Measurements from ENCODE around the gene HAND1.

The HAND1 gene

DNA sequence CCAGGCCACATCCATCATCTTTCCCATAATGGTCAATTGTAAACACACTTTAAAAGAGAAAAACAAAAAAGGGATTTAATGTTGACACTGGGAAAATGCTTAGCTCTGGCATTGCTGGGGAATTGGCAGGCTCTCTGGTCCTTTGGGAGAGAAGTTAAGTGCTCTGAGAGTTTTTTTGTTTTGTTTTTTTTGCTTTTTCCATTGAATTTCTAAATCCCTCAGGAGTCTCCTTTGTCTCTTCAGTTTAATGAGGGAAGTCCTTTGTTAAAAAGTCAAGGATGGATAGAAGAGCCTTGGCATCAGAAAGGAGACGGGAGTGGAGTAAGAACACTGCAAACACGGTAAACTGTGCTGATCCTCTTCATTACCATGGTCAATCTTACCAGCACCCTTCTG is 7.1 kb upstream of the HAND1 start:
- TF ChIP-seq, protein P1, sequence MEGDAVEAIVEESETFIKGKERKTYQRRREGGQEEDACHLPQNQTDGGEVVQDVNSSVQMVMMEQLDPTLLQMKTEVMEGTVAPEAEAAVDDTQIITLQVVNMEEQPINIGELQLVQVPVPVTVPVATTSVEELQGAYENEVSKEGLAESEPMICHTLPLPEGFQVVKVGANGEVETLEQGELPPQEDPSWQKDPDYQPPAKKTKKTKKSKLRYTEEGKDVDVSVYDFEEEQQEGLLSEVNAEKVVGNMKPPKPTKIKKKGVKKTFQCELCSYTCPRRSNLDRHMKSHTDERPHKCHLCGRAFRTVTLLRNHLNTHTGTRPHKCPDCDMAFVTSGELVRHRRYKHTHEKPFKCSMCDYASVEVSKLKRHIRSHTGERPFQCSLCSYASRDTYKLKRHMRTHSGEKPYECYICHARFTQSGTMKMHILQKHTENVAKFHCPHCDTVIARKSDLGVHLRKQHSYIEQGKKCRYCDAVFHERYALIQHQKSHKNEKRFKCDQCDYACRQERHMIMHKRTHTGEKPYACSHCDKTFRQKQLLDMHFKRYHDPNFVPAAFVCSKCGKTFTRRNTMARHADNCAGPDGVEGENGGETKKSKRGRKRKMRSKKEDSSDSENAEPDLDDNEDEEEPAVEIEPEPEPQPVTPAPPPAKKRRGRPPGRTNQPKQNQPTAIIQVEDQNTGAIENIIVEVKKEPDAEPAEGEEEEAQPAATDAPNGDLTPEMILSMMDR (IDR thresholded peaks at IDR 0.05), result no peak
- H3K27ac Mint-ChIP-seq, result no peak overlapping the region
- H3K4me1 Mint-ChIP-seq, result peaks cover 66% of the 10 kb centered on the region
- peaks cover 97% of the 10 kb centered on the region for H3K27me3 Mint-ChIP-seq (ENCODE audit: low read depth, poor library complexity)
- no peaks in the 10 kb centered on the region for H3K36me3 Mint-ChIP-seq (ENCODE audit: low read depth)
- H3K4me3 Mint-ChIP-seq, result peak overlapping the region; percentile 68
- no peak for DNase-seq
- H3K9me3 Mint-ChIP-seq, result no peaks in the 10 kb centered on the region

DNA sequence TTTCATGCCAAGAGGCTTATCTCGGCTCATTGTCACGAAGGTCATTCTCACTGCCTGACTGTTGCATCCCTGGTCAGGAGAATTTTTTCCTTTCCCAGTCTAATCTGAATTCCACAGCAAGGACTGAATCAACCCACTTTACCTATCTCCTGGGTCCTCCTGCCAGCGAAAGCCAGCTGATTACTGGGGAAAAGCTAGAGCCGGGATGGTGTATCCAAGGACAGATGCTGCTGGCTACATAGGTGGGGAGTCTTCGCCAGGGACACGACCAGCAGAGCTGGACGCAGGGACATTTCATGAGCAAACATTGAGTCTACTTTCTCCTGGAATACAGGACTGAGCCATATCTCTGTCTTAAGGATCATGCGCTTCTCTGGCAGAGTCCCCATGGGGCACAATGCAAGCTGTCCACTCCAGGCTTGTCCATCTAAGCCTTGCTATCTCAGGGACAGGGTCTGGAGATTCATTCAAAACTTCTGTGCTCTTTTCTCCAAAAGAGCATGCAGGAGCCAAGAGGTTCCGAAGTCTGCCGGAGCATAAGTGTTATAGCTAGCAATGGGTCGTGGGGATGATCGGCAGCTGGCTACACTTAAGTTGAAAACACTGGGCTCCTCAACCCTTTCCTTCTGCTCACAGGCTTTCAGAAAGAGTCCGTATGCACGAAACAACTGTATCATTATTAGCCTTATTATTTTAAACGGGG is 6.5 kb upstream of the HAND1 start:
- Mint-ChIP-seq H3K36me3 (ENCODE audit: low read depth) (no peaks in the 10 kb centered on the region), H3K4me3 (peak overlapping the region; percentile 68), H3K27ac (no peak overlapping the region), H3K27me3 (ENCODE audit: low read depth, poor library complexity) (peaks cover 99% of the 10 kb centered on the region), H3K9me3 (no peaks in the 10 kb centered on the region), H3K4me1 (peaks cover 66% of the 10 kb centered on the region)
- TF ChIP-seq, protein P1 (IDR thresholded peaks at IDR 0.05), result no peak
- DNase-seq, result no peak

DNA sequence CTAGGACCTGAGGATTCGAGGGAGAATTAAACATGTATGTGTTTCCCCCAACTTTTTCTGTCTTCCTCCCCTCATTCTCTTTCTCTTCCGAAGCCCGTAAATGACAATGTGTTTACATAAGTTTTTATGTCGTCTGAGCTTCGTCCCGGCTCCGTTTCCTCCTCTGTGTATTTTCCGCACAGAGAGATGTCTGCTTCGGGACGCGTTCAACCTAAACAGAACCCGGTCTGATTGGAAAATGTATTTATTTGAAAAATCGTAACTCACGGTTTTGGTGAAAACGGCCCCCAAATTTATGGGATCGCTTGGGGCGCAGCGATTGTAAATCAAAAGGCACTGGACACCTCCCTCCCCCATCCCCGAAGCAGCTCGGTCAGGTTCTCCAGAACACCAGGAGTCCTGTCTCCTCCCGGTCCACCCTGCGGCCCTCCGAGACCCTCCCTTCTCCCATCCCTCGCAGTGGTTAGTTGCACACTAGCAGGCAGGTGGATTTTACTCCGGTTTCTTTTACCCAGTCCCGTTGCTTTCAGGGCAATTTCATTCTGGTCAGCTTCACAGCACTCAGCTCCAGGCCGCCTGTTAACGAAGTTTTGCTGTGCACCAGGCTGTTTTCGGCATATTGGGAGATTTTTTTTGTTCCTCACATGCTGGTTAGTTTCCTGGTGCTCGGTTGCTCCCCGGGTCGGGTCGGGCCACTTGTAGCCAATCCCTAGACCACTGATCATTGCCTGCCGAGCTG is 5.8 kb upstream of the HAND1 start:
- no peak for DNase-seq
- peaks cover 99% of the 10 kb centered on the region for H3K27me3 Mint-ChIP-seq (ENCODE audit: low read depth, poor library complexity)
- no peaks in the 10 kb centered on the region for H3K36me3 Mint-ChIP-seq (ENCODE audit: low read depth)
- H3K9me3 Mint-ChIP-seq, result no peaks in the 10 kb centered on the region
- no peak overlapping the region for H3K27ac Mint-ChIP-seq
- H3K4me1 Mint-ChIP-seq, result peaks cover 69% of the 10 kb centered on the region
- H3K4me3 Mint-ChIP-seq, result peak overlapping the region; percentile 68
- TF ChIP-seq, protein P1 (IDR thresholded peaks at IDR 0.05), result no peak

DNA sequence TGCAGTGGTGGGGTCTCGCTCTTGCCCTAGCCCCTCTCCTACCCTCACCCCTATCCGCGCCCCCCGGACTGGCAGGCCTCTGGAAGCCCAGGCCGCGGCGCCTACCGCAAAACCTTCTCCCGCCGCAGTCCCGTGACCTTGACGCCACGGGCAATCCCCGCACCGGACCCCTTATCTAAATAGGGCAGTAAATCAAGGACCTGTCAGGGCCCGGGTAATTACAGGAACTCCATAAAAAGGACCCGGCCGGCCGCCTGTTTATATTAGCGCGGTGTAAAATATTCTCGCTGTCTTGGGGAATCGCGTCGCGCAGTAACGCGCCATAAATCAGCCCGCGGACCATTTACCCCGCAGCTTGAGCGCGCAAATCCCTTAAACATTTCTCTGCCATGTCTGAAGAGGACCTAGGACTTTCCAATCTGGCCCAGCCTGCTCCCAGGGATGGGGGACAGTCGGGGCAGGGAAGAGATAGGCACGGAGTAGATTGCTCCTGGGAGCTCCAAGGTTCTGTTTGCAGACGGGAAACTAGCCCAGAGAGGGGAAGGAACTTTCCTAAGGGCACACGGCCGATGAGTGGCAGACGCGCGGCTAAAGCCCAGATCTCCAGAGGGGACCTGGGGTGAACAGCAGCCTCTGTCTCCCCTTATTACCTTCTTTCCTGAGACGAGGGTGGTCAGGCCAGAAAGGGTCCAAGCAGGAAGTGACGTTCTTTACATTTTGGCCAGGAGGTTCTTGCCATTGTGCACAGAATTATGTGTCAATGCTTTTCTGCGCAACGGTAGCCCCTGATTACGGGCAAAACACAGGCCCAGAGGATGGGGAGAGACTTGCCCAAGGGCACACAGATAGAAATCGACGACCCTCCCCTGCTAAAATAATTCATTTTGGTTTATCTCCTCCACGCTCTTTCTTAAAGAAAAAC is 4.8 kb upstream of the HAND1 start:
- Mint-ChIP-seq H3K27ac (no peak overlapping the region), H3K4me3 (peak overlapping the region; percentile 75), H3K9me3 (no peaks in the 10 kb centered on the region), H3K4me1 (peaks cover 68% of the 10 kb centered on the region), H3K27me3 (ENCODE audit: low read depth, poor library complexity) (peaks cover 100% of the 10 kb centered on the region), H3K36me3 (ENCODE audit: low read depth) (no peaks in the 10 kb centered on the region)
- DNase-seq, result peak; percentile 71
- TF ChIP-seq, protein P1 (IDR thresholded peaks at IDR 0.05), result no peak

DNA sequence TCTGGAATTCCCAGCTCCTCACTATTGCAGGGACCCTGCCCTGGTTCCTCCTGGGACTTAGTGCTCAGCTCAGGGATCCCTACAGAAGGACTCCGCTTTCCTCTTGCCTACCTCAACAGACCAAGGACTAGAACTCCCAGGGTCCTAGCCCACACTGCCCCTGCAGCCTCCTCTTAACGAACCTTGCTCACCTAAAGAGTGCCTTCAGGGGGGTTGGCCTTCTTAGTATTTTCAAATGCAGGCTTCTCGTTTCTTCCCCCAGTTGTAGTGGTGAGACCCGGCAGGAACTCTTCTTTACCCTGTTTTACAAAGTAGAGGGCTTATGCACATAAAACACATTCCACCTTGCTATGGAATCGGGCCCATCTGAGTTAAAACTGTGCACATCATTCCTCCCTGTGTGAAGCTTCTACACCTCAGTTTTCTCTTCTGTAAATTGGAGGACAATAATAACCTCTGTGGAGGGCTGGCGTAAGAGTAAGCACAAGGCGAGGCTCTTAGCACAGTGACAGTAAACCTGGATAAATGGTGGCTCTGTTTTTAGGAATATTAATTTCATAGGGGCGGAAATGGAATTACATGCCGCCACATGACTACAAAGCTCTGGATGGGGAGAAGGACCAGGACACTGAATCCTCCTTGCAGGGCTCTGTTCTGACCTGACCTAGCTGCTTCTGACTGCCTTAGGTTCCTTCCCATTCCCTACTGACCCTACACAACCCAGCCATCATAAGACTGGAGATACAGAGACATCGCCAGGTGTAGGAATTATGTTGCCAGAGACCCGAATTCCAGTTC is 3.8 kb upstream of the HAND1 start:
- H3K9me3 Mint-ChIP-seq, result no peaks in the 10 kb centered on the region
- no peaks in the 10 kb centered on the region for H3K36me3 Mint-ChIP-seq (ENCODE audit: low read depth)
- no peak overlapping the region for H3K27ac Mint-ChIP-seq
- no peak for DNase-seq
- TF ChIP-seq, protein P1 (IDR thresholded peaks at IDR 0.05), result no peak
- peaks cover 100% of the 10 kb centered on the region for H3K27me3 Mint-ChIP-seq (ENCODE audit: low read depth, poor library complexity)
- H3K4me3 Mint-ChIP-seq, result no peak overlapping the region
- peaks cover 65% of the 10 kb centered on the region for H3K4me1 Mint-ChIP-seq

Measured in nephron progenitor cell (in vitro differentiated cells).